Adrenal gland (tissue), 12 donors: ENCODE data around the gene DROSHA. TPM values are rescaled to one million over a fixed set of nuclear protein-coding genes. Genes with fewer than 3 reads are reported as not detected.
A peak's percentile ranks its signal among the peaks of the same experiment; 100 is the strongest.

Source experiments
- DNase-seq, 7 donors: peaks; one replicate each; pipeline ENCODE4 v3.0.0-alpha.2; 2019 to 2020
- H3K27ac ChIP-seq, 5 donors: fragments of 200-600 bp; sonication (generic) in 4 of 5; 1 replicate in 3 of 5; 2 replicates in 2 of 5; pipeline versions ENCODE4 v1.5.1 to v1.8.0; 2016 to 2020; ENCODE audit warnings: mild to moderate bottlenecking in 1 of 5
- H3K27me3 ChIP-seq: fragments of 200-600 bp; 2 replicates; pipeline ENCODE4 v1.8.0; 2021
- H3K36me3 ChIP-seq, 2 donors: fragments of 200-600 bp; replicated peaks in 1 of 2; 1 replicate in 1 of 2; 2 replicates in 1 of 2; pipeline versions ENCODE4 v1.5.1 to v1.8.0; 2018 to 2022
- H3K4me1 ChIP-seq, 2 donors: fragments of 200-600 bp; replicated peaks in 1 of 2; 1 replicate in 1 of 2; 2 replicates in 1 of 2; pipeline versions ENCODE4 v1.5.1 to v1.8.0; 2018 to 2021
- H3K4me3 ChIP-seq, 4 donors: fragments of 200-600 bp; sonication (generic) in 3 of 4; one replicate each; pipeline ENCODE4 v1.5.1; 2016 to 2018
- H3K9me3 ChIP-seq, 3 donors: fragments of 200-600 bp; sonication (generic) in 1 of 3; replicated peaks in 1 of 3; 1 replicate in 2 of 3; 2 replicates in 1 of 3; pipeline versions ENCODE4 v1.5.1 to v1.8.0; 2016 to 2021
- POLR2A ChIP-seq, 2 donors: fragments of 450-650 bp; IDR thresholded peaks; one replicate each; pipeline ENCODE4 v1.6.1; 2017; ENCODE audit warnings: antibody characterized with exemption in 2 of 2, mild to moderate bottlenecking in 2 of 2, moderate library complexity in 1 of 2
- WGBS, 4 donors: extraction: QIAGEN DNeasy Blood & Tissue Kit in 2 of 4; methylation state at CpG; one replicate each; pipeline versions ENCODE4 v1.1.5 to v1.1.7; 2013 to 2017; 5-methylcytosine and 5-hydroxymethylcytosine counted together
- intact Hi-C, 2 donors: fragments of 100-400 bp; cut with DNase I; formaldehyde crosslinking; loops; one replicate each; pipeline versions ENCODE4 v1.14.1 to v1.15.0; 2022 to 2023
- polyA plus RNA-seq, 3 donors: library from polyadenylated mRNA; stranded (reverse); fragments of 200-250 nt in 2 of 3; fragments of 350-450 nt in 1 of 3; fragmentation: Illumina TruSeq in 1 of 3; extraction: RNeasy Lipid Tissue Mini Kit (QIAGEN cat#74804) in 1 of 3; gene quantifications; one replicate each; pipeline ENCODE4 v1.2.3, GENCODE V29; 2013 to 2014
- total RNA-seq, 9 donors: library from RNA; depleted of rRNA in 4 of 9; stranded (reverse); fragments of >200 nt in 4 of 9; fragments of 120-200 nt in 1 of 9; fragmentation: NEBNext Ultra II Directional in 1 of 9; extraction: Animal tissue kit (Norgen Biotek cat#: 25700) in 1 of 9; gene quantifications; one replicate each; pipeline versions ENCODE4 v1.1.0 to v1.2.4, GENCODE V29; 2013 to 2023
- TF ChIP-seq, protein P1 (sequence below), 6 experiments: fragments of 450-650 bp in 4 of 6; fragments of 200-600 bp in 2 of 6; sonication (generic) in 1 of 6; IDR thresholded peaks; 1 replicate in 5 of 6; 2 replicates in 1 of 6; pipeline versions ENCODE4 v1.5.1 to v1.8.0; 2016 to 2021; ENCODE audit warnings: antibody characterized with exemption in 6 of 6, mild to moderate bottlenecking in 2 of 6, moderate library complexity in 1 of 6
- donor health status: healthy with polysubstance abuse.
- donor health status: Bipolar disorder and iron deficiency.
- donor health status: DM: yes; HTN: yes; CAD: no.
- donor health status: DM: no; HTN: no; CAD: no.
- donor health status: DM: no; HTN: no; CAD: no.
- donor health status: DM: yes; HTN: yes; CAD: no.

DROSHA gene
- total and polyA plus RNA-seq, 12 donors: 22.6 to 93.0 (median 44.2) TPM

DNA sequence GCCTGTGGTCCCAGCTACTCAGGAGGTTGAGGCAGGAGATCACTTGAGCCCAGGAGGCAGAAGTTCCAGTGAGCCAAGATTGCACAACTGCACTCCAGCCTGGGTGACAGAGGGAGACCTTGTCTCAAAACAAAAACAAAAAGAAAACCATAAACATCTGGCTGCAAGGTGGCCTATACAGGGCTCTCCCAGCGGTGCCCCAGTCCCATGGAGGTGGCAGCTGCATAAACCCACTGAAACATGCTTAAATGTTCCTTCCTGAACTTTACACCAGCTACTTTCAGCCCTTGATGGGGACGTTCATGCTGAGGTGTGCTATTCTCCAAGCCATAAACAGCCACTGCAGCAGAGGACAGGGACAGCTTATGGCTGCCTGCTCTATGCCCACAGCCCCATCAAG, 35.6 kb downstream of the DROSHA start:
- no peaks in the 10 kb centered on the region for H3K4me1 ChIP-seq
- peaks cover 0 to 69% of the 10 kb centered on the region in 2 donors for H3K36me3 ChIP-seq
- TF ChIP-seq, protein P1, sequence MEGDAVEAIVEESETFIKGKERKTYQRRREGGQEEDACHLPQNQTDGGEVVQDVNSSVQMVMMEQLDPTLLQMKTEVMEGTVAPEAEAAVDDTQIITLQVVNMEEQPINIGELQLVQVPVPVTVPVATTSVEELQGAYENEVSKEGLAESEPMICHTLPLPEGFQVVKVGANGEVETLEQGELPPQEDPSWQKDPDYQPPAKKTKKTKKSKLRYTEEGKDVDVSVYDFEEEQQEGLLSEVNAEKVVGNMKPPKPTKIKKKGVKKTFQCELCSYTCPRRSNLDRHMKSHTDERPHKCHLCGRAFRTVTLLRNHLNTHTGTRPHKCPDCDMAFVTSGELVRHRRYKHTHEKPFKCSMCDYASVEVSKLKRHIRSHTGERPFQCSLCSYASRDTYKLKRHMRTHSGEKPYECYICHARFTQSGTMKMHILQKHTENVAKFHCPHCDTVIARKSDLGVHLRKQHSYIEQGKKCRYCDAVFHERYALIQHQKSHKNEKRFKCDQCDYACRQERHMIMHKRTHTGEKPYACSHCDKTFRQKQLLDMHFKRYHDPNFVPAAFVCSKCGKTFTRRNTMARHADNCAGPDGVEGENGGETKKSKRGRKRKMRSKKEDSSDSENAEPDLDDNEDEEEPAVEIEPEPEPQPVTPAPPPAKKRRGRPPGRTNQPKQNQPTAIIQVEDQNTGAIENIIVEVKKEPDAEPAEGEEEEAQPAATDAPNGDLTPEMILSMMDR (IDR thresholded peaks at IDR 0.05): no peak
- TF ChIP-seq POLR2A (IDR thresholded peaks at IDR 0.05): no peak
- no peak for DNase-seq
- no peak overlapping the region for H3K4me3 ChIP-seq
- no peak overlapping the region for H3K27ac ChIP-seq
- no peaks in the 10 kb centered on the region for H3K9me3 ChIP-seq
- WGBS, 4 donors: 73 to 95% (median 92%) methylated on average over 2 of the region's 2 CpGs
- no peaks in the 10 kb centered on the region for H3K27me3 ChIP-seq
- intact Hi-C loops: no loop called here

DNA sequence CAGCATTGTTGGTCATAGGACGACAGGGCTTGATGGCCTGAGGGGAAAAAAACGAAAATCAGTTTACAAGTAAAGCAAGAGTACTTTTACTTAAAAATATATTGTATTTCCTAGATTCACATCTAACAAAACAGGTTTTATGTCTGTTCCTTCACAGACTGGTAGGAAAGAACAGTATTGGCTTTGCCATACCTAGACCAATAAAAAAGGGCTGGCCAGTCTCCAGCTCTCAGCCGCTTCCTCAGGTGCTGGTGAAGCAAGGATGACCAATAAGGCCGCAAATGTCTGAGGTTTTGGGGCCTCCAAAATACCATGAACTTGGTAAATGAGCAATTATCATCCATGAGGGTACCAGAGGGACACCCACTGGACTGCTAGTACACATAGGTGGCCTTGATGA, 36.6 kb downstream of the DROSHA start:
- no peak overlapping the region for H3K27ac ChIP-seq
- no peak for DNase-seq
- peaks cover 0 to 63% of the 10 kb centered on the region in 2 donors for H3K36me3 ChIP-seq
- no peak overlapping the region for H3K4me3 ChIP-seq
- intact Hi-C loops: no loop called here
- H3K4me1 ChIP-seq: no peaks in the 10 kb centered on the region
- 94 to 98% (median 95%) methylated on average over 4 of the region's 4 CpGs for WGBS, 4 donors
- no peaks in the 10 kb centered on the region for H3K9me3 ChIP-seq
- H3K27me3 ChIP-seq: no peaks in the 10 kb centered on the region
- no peak for TF ChIP-seq POLR2A (IDR thresholded peaks at IDR 0.05)
- TF ChIP-seq, protein P1 (IDR thresholded peaks at IDR 0.05): no peak

DNA sequence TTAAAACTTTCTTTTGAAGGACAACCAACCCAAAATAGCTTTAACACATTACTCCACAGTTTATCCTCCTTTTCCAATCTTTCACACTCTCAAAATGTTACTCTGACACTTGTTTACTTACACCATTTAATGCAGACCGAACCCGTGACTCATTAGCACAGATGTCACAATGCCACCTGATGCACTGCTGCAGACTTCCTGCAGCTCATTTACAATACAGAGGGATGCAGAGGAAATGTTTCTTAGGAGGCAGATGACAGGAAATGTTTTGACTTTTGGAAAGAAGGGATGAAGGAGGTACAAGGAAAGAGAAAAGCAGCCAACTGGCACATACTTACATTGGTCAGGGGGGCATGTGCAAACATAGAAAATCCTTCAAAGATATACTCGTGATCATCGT, 39.0 kb downstream of the DROSHA start:
- no peaks in the 10 kb centered on the region for H3K9me3 ChIP-seq
- peaks cover 0 to 68% of the 10 kb centered on the region in 2 donors for H3K36me3 ChIP-seq
- no peak overlapping the region for H3K27ac ChIP-seq
- DNase-seq: no peak
- no peaks in the 10 kb centered on the region for H3K4me1 ChIP-seq
- H3K27me3 ChIP-seq: no peaks in the 10 kb centered on the region
- 81 to 90% (median 84%) methylated on average over 4 of the region's 4 CpGs for WGBS, 4 donors
- intact Hi-C loops: no loop called here
- TF ChIP-seq POLR2A (IDR thresholded peaks at IDR 0.05): no peak
- TF ChIP-seq, protein P1 (IDR thresholded peaks at IDR 0.05): no peak
- no peak overlapping the region for H3K4me3 ChIP-seq

DNA sequence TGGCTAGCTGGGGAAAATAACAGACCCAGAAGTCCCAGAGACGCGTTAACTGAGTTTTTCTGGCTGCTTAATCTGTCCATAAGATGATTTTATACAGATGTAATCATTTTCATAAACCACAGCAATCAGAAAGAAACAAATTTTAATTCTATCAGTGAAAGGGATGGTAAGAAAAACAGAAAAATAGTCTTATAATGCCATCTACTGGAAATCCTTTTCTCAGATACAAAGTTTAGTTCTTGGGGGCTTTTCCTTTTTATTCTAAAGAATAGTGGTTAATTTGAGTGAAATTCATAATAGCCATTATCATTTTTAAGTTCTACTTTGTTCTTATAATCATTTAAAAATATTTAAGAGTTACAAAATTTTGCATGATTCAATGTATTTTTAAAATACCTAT, 44.4 kb downstream of the DROSHA start:
- no peak overlapping the region for H3K27ac ChIP-seq
- peaks cover 9 to 14% of the 10 kb centered on the region in 2 donors for H3K4me1 ChIP-seq
- peaks cover 0 to 35% of the 10 kb centered on the region in 2 donors for H3K36me3 ChIP-seq
- H3K9me3 ChIP-seq: no peaks in the 10 kb centered on the region
- no peak for DNase-seq
- H3K27me3 ChIP-seq: no peaks in the 10 kb centered on the region
- no peak overlapping the region for H3K4me3 ChIP-seq
- TF ChIP-seq, protein P1 (IDR thresholded peaks at IDR 0.05): peak in 2 of 6 experiments; percentile 21 to 31
- TF ChIP-seq POLR2A (IDR thresholded peaks at IDR 0.05): no peak
- WGBS, 4 donors: 83 to 97% (median 92%) methylated on average over 2 of the region's 2 CpGs
- intact Hi-C loops: no loop called here
